Stimulated activated CD8-positive, alpha-beta memory T cell treated with anti-CD3 and anti-CD28 coated beads, Interleukin-15, amount 100 ng/mL, for 1 hour (primary cell): ENCODE results near the gene SELENOH.

Experiments
- DNase-seq: peaks from one replicate; pipeline ENCODE4 v3.0.0-alpha.2; 2020; ENCODE audit warnings: low read depth

SELENOH gene

GRCh38 chr11:57746920-57747319, 5.6 kb downstream of the SELENOH start:
- no peak for DNase-seq

- no peak for DNase-seq
These were observed 9.9 kb downstream of the SELENOH start for GRCh38 chr11:57751176-57751575.

- no peak for DNase-seq
These were observed 10.5 kb downstream of the SELENOH start, which contains the start of gene BTBD18 for GRCh38 chr11:57751676-57752253. TSS of gene BTBD18 (minus strand) at chr11:57751819. CDS start at chr11:57751188, 631 bp downstream.

GRCh38 chr11:57752954-57753353, 11.7 kb downstream of the SELENOH start:
- DNase-seq, result no peak

GRCh38 chr11:57758174-57758573, 16.9 kb downstream of the SELENOH start:
- DNase-seq, result no peak

- DNase-seq, result no peak
These were observed 20.3 kb downstream of the SELENOH start, which contains the start of gene CTNND1 for GRCh38 chr11:57761301-57762234. TSS of gene CTNND1 (plus strand) at chr11:57761802. CDS start at chr11:57791479, 29,677 bp downstream.

- no peak for DNase-seq
These were observed 21.1 kb downstream of the SELENOH start for GRCh38 chr11:57762235-57762861.

GRCh38 chr11:57763568-57763967, 22.3 kb downstream of the SELENOH start:
- DNase-seq, result no peak

GRCh38 chr11:57764021-57764420, 22.7 kb downstream of the SELENOH start:
- no peak for DNase-seq

- no peak for DNase-seq
These were observed 23.3 kb downstream of the SELENOH start for GRCh38 chr11:57764566-57764965.

- no peak for DNase-seq
These were observed 23.7 kb downstream of the SELENOH start for GRCh38 chr11:57764972-57765371.

- no peak for DNase-seq
These were observed 29.5 kb downstream of the SELENOH start for GRCh38 chr11:57770793-57771192.

- no peak for DNase-seq
These were observed 30.1 kb downstream of the SELENOH start for GRCh38 chr11:57771365-57771764.

- no peak for DNase-seq
These were observed 31.3 kb downstream of the SELENOH start for GRCh38 chr11:57772562-57772961.

GRCh38 chr11:57773026-57773598, 31.8 kb downstream of the SELENOH start:
- DNase-seq, result no peak

GRCh38 chr11:57775491-57775890, 34.2 kb downstream of the SELENOH start:
- no peak for DNase-seq

GRCh38 chr11:57776031-57776521, 34.8 kb downstream of the SELENOH start:
- DNase-seq, result no peak

- DNase-seq, result no peak
These were observed 35.4 kb downstream of the SELENOH start for GRCh38 chr11:57776577-57777210.

- no peak for DNase-seq
These were observed 36.7 kb downstream of the SELENOH start for GRCh38 chr11:57777969-57778317.

GRCh38 chr11:57778318-57779037, 37.2 kb downstream of the SELENOH start:
- DNase-seq, result no peak

- DNase-seq, result no peak
These were observed 38.0 kb downstream of the SELENOH start for GRCh38 chr11:57779276-57779675.
